ENCODE measurements around the gene C1QTNF8. TPM values are rescaled to one million over a fixed set of nuclear protein-coding genes. Genes with fewer than 3 reads are reported as not detected.
A peak's percentile ranks its signal among the peaks of the same experiment; 100 is the strongest.

C1QTNF8 gene
- total RNA-seq, 1 experiment from 2014 or later: 2.9 TPM

GRCh38 chr16:1060416-1061340 lies 35.4 kb downstream of the C1QTNF8 start:
- peak; percentile 44 for DNase-seq (ENCODE audit: low spot score)

- DNase-seq (ENCODE audit: low spot score): no peak
Observed at GRCh38 chr16:1059310-1059709, 36.7 kb downstream of the C1QTNF8 start.

- no peak for DNase-seq (ENCODE audit: low spot score)
Observed at GRCh38 chr16:1058216-1058615, 37.8 kb downstream of the C1QTNF8 start.

GRCh38 chr16:1057252-1057932 lies 38.7 kb downstream of the C1QTNF8 start:
- DNase-seq (ENCODE audit: low spot score): no peak

GRCh38 chr16:1056196-1056595 lies 39.8 kb downstream of the C1QTNF8 start:
- no peak for DNase-seq (ENCODE audit: low spot score)

GRCh38 chr16:1055557-1055924 lies 40.5 kb downstream of the C1QTNF8 start:
- no peak for DNase-seq (ENCODE audit: low spot score)

- no peak for DNase-seq (ENCODE audit: low spot score)
Observed at GRCh38 chr16:1054660-1055556, 41.1 kb downstream of the C1QTNF8 start.

- DNase-seq (ENCODE audit: low spot score): no peak
Observed at GRCh38 chr16:1053700-1054368, 42.2 kb downstream of the C1QTNF8 start.

- DNase-seq (ENCODE audit: low spot score): no peak
Observed at GRCh38 chr16:1053121-1053521, 42.9 kb downstream of the C1QTNF8 start.

- no peak for DNase-seq (ENCODE audit: low spot score)
Observed at GRCh38 chr16:1052721-1053120, 43.3 kb downstream of the C1QTNF8 start.

GRCh38 chr16:1051446-1051845 lies 44.6 kb downstream of the C1QTNF8 start:
- no peak for DNase-seq (ENCODE audit: low spot score)

GRCh38 chr16:1050921-1051320 lies 45.1 kb downstream of the C1QTNF8 start:
- DNase-seq (ENCODE audit: low spot score): no peak

- DNase-seq (ENCODE audit: low spot score): no peak
Observed at GRCh38 chr16:1050516-1050915, 45.5 kb downstream of the C1QTNF8 start.

GRCh38 chr16:1049976-1050247 lies 46.1 kb downstream of the C1QTNF8 start:
- DNase-seq (ENCODE audit: low spot score): no peak

- DNase-seq (ENCODE audit: low spot score): no peak
Observed at GRCh38 chr16:1049113-1049975, 46.7 kb downstream of the C1QTNF8 start.

- no peak for DNase-seq (ENCODE audit: low spot score)
Observed at GRCh38 chr16:1048442-1049112, 47.5 kb downstream of the C1QTNF8 start.

GRCh38 chr16:1047801-1048200 lies 48.2 kb downstream of the C1QTNF8 start:
- DNase-seq (ENCODE audit: low spot score): no peak

- no peak for DNase-seq (ENCODE audit: low spot score)
Observed at GRCh38 chr16:1047123-1047522, 48.9 kb downstream of the C1QTNF8 start.

- no peak for DNase-seq (ENCODE audit: low spot score)
Observed at GRCh38 chr16:1045993-1046911, 49.8 kb downstream of the C1QTNF8 start.

Data from A172 (cell line).